B cell (primary cell): ENCODE data around the gene KCNK1. TPM values are rescaled to one million over a fixed set of nuclear protein-coding genes. Genes with fewer than 3 reads are reported as not detected.

ENCODE experiments used
- ATAC-seq: fragments of 200-7000 bp; cut with Tn5 transposase; one replicate; pipeline ENCODE4 v1.10.0; 2021; ENCODE audit warnings: low read depth, mild to moderate bottlenecking, moderate number of reproducible peaks, moderate library complexity
- CTCF ChIA-PET: fragments of 350-600 bp; sonication (Branson Sonifier 250); formaldehyde crosslinking; loops from one replicate; lab custom pipeline; 2021; ENCODE audit warnings: antibody characterized with exemption, inconsistent platforms; lab: Charles Lee
- POLR2A ChIA-PET: fragments of 350-600 bp; sonication (Branson Sonifier 250); formaldehyde crosslinking; loops from one replicate; lab custom pipeline; 2021; ENCODE audit warnings: antibody characterized with exemption; lab: Charles Lee
- DNase-seq: peaks from one replicate; pipeline ENCODE4 v3.0.0; 2013
- H2AFZ ChIP-seq: 2 replicates; pipeline ENCODE4 v1.6.1; 2012; ENCODE audit warnings: mild to moderate bottlenecking, low read depth, low read length; ENCODE audit not compliant: insufficient read depth, poor library complexity, severe bottlenecking
- H3K27ac ChIP-seq, 2 donors: 1 replicate in 1 of 2; 2 replicates in 1 of 2; pipeline ENCODE4 v1.5.1; 2012 to 2013; ENCODE audit warnings: low read length in 2 of 2, mild to moderate bottlenecking in 2 of 2, moderate library complexity in 1 of 2
- H3K27me3 ChIP-seq, 4 experiments: fragments of 200-600 bp in 1 of 4; sonication (generic) in 1 of 4; replicated peaks in 1 of 4; 1 replicate in 2 of 4; 2 replicates in 2 of 4; pipeline versions ENCODE4 v1.6.1 to v1.7.0; 2013 to 2016; ENCODE audit warnings: low read length in 3 of 4, mild to moderate bottlenecking in 2 of 4, mixed read lengths in 1 of 4, moderate library complexity in 1 of 4; ENCODE audit not compliant: insufficient read depth in 4 of 4, control insufficient read depth in 3 of 4; ENCODE audit errors: control extremely low read depth in 1 of 4
- H3K36me3 ChIP-seq, 2 experiments: replicated peaks in 1 of 2; 1 replicate in 1 of 2; 2 replicates in 1 of 2; pipeline versions ENCODE4 v1.6.1 to v1.7.1; 2013; ENCODE audit warnings: low read length in 1 of 2; ENCODE audit not compliant: insufficient read depth in 2 of 2, control insufficient read depth in 1 of 2; ENCODE audit errors: control extremely low read depth in 1 of 2, extremely low read depth in 1 of 2
- H3K4me1 ChIP-seq, 2 donors: fragments of 200-600 bp in 1 of 2; sonication (generic) in 1 of 2; 1 replicate in 1 of 2; 2 replicates in 1 of 2; pipeline versions ENCODE4 v1.5.1 to v1.6.1; 2013 to 2017; ENCODE audit warnings: low read length in 2 of 2; ENCODE audit not compliant: control insufficient read depth in 2 of 2, insufficient read depth in 2 of 2
- H3K4me2 ChIP-seq: replicated peaks from 2 replicates; pipeline ENCODE3; 2012; ENCODE audit warnings: mild to moderate bottlenecking, low read depth, low read length; ENCODE audit not compliant: poor library complexity, severe bottlenecking
- H3K4me3 ChIP-seq, 5 experiments: fragments of 200-600 bp in 1 of 5; sonication (generic) in 1 of 5; 1 replicate in 3 of 5; 2 replicates in 2 of 5; pipeline versions ENCODE4 v1.5.1 to v1.7.0; 2011 to 2016; ENCODE audit warnings: low read length in 4 of 5, mild to moderate bottlenecking in 4 of 5, low read depth in 2 of 5, control low read depth in 1 of 5, moderate library complexity in 1 of 5; ENCODE audit not compliant: insufficient read depth in 1 of 5; ENCODE audit errors: control extremely low read depth in 1 of 5, extremely low read depth in 1 of 5
- H3K79me2 ChIP-seq: fragments of 200-600 bp; sonication (generic); one replicate; pipeline ENCODE4 v1.6.0; 2016; ENCODE audit warnings: low read length; ENCODE audit not compliant: control insufficient read depth, insufficient read depth
- H3K9ac ChIP-seq: fragments of 200-600 bp; sonication (generic); 2 replicates; pipeline ENCODE4 v1.6.1; 2017; ENCODE audit warnings: mild to moderate bottlenecking, low read length, moderate library complexity
- H3K9me3 ChIP-seq, 3 donors: one replicate each; pipeline versions ENCODE4 v1.6.1 to v1.7.1; 2013; ENCODE audit warnings: low read length in 2 of 3; ENCODE audit not compliant: control insufficient read depth in 2 of 3, insufficient read depth in 1 of 3; ENCODE audit errors: control extremely low read depth in 1 of 3
- H4K20me1 ChIP-seq: 2 replicates; pipeline ENCODE4 v1.6.0; 2012; ENCODE audit warnings: mild to moderate bottlenecking, low read length; ENCODE audit not compliant: insufficient read depth, control insufficient read depth, poor library complexity, severe bottlenecking
- H3K27ac Mint-ChIP-seq: one replicate; pipeline ENCODE4 v1.8.0; 2021; ENCODE audit warnings: mixed read lengths
- H3K27me3 Mint-ChIP-seq: one replicate; pipeline ENCODE4 v1.8.0; 2021; ENCODE audit warnings: mixed read lengths
- H3K4me1 Mint-ChIP-seq: one replicate; pipeline ENCODE4 v1.8.0; 2021; ENCODE audit warnings: mixed read lengths
- H3K4me3 Mint-ChIP-seq: one replicate; pipeline ENCODE4 v1.8.0; 2021; ENCODE audit warnings: mixed read lengths
- H3K9me3 Mint-ChIP-seq: one replicate; pipeline ENCODE4 v1.8.0; 2022; ENCODE audit warnings: mixed read lengths; ENCODE audit not compliant: insufficient read depth
- CTCF ChIP-seq: fragments of 200-600 bp; IDR thresholded peaks from one replicate; pipeline ENCODE4 v1.8.0; 2022; ENCODE audit warnings: antibody characterized with exemption, mild to moderate bottlenecking
- EZH2 ChIP-seq: IDR thresholded peaks from 2 replicates; pipeline ENCODE4 v1.6.1; 2012; ENCODE audit warnings: borderline replicate concordance, low read depth, mild to moderate bottlenecking, moderate library complexity, low read length; ENCODE audit not compliant: insufficient read depth, poor library complexity, severe bottlenecking
- WGBS: methylation state at CpG from one replicate; pipeline ENCODE4 v1.1.5; 2013; ENCODE audit warnings: missing lambda C conversion rate; ENCODE audit not compliant: insufficient coverage; 5-methylcytosine and 5-hydroxymethylcytosine counted together
- intact Hi-C: fragments of 100-400 bp; cut with micrococcal nuclease; formaldehyde crosslinking; loops from one replicate; pipeline ENCODE4 v1.10.0; 2022
- polyA plus RNA-seq: library from polyadenylated mRNA; depleted of rRNA; stranded (reverse); fragments of >200 nt; gene quantifications from 2 replicates; pipeline ENCODE4 v1.2.3, GENCODE V29; 2012
- total RNA-seq, 2 donors: library from RNA; stranded (reverse); fragments of 120-200 nt in 1 of 2; gene quantifications; 1 replicate in 1 of 2; 2 replicates in 1 of 2; pipeline versions ENCODE4 v1.2.3 to v1.2.4, GENCODE V29; 2013 to 2022

Gene KCNK1
- total and polyA plus RNA-seq, 2 donors (not counting 1 experiment from before 2014, with no cell fraction given): not detected

DNA sequence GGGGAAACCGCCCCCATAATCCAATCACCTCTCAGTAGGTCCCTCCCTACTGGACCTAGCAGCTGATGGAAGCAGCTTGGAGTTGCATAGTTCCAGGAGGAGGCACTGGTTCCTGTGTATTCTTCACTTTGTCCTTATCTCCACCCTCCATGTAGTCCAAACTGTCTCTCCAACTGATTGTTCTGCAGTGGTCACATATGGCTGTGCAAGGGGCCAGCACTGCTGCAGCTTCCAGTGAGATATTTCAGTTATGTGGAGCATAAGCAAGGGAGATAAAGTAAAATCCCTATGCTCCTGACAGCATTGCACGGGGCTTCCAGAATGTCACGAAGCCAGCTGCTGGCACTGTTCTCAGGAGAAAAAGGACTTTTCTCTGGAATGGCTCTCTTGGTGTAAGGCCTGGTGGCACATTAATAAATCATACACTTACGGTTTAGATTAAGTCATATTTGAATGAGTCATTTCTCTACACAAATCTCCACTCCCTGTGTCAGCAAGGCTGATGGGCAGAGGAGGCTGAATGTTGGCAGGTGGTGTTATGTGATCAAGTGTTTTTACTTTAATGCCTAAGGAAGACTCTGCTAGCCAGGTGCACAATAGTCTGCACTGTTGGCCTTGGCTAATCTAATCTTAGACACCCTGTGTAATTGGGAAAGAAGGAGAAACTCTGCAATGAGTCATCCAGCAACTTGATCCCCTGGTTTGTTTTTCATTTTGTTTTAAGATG, 93.4 kb downstream of the KCNK1 start:
- DNase-seq (no peak), ATAC-seq (no peak)
- Histone ChIP-seq H3K9ac (no peak overlapping the region), H3K4me1 (no peaks in the 10 kb centered on the region), H3K4me3 (no peak overlapping the region), H3K79me2 (no peaks in the 10 kb centered on the region), H4K20me1 (no peaks in the 10 kb centered on the region), H3K4me2 (no peak overlapping the region), H2AFZ (no peak overlapping the region), H3K36me3 (no peaks in the 10 kb centered on the region), H3K27me3 (no peaks in the 10 kb centered on the region), H3K27ac (no peak overlapping the region), H3K9me3 (peaks cover 0 to 2% (median 0%) of the 10 kb centered on the region in 3 donors)
- Mint-ChIP-seq H3K27me3 (no peaks in the 10 kb centered on the region), H3K9me3 (peaks cover 6% of the 10 kb centered on the region), H3K4me3 (no peak overlapping the region), H3K4me1 (no peaks in the 10 kb centered on the region), H3K27ac (no peak overlapping the region)
- TF ChIP-seq CTCF: no peak
- TF ChIP-seq EZH2: no peak
- 100% methylated on average over 1 of the region's 4 CpGs for WGBS
- intact Hi-C loops: no loop called here
- POLR2A ChIA-PET: no interaction called here
- CTCF ChIA-PET: no interaction called here
